GM12892 (cell line): ENCODE results near the gene CEP120.

Source experiments
- POLR2A ChIP-seq: IDR thresholded peaks from 2 replicates; pipeline ENCODE4 v1.6.1; 2011; ENCODE audit warnings: low read depth, low read length, control low read depth
- POLR2AphosphoS5 ChIP-seq: IDR thresholded peaks from 2 replicates; pipeline ENCODE4 v1.6.1; 2011; ENCODE audit warnings: low read depth, low read length, control low read depth
- TAF1 ChIP-seq: IDR thresholded peaks from 2 replicates; pipeline ENCODE4 v1.6.1; 2011; ENCODE audit warnings: low read depth, mild to moderate bottlenecking, control low read depth, low read length, borderline replicate concordance

GRCh38 chr5:123358304-123358703 lies 64.9 kb downstream of the CEP120 start:
- TF ChIP-seq POLR2A (no peak), POLR2AphosphoS5 (no peak), TAF1 (no peak)
